GM12874 (cell line): ENCODE measurements around the gene KIFAP3.

Experiments
- TF ChIP-seq, protein P1 (sequence below): IDR thresholded peaks from 2 replicates; pipeline ENCODE4 v1.5.1; 2011; ENCODE audit warnings: low read depth, mild to moderate bottlenecking, control low read depth, low read length, moderate library complexity; ENCODE audit not compliant: insufficient read depth

Gene KIFAP3

DNA sequence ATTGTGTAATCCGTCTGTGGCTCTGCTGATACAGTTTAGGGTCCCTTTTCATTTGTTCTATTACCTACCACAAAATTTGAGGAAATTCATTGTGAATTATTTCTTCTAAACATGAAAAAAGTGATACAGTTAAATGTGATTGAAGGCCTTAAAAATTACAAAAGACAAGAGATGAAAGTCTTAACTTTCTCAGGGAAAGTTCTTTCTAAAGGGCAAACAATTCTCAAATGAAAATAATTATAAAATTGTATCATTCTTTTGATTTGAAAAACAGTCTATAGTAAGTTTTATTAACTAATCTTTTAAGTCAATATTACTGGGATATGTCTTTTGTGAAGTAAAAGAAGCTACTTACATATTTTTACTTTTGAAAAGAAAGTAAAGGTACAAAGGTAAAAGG is 123.4 kb downstream of the KIFAP3 start:
- TF ChIP-seq, protein P1, sequence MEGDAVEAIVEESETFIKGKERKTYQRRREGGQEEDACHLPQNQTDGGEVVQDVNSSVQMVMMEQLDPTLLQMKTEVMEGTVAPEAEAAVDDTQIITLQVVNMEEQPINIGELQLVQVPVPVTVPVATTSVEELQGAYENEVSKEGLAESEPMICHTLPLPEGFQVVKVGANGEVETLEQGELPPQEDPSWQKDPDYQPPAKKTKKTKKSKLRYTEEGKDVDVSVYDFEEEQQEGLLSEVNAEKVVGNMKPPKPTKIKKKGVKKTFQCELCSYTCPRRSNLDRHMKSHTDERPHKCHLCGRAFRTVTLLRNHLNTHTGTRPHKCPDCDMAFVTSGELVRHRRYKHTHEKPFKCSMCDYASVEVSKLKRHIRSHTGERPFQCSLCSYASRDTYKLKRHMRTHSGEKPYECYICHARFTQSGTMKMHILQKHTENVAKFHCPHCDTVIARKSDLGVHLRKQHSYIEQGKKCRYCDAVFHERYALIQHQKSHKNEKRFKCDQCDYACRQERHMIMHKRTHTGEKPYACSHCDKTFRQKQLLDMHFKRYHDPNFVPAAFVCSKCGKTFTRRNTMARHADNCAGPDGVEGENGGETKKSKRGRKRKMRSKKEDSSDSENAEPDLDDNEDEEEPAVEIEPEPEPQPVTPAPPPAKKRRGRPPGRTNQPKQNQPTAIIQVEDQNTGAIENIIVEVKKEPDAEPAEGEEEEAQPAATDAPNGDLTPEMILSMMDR = no peak

DNA sequence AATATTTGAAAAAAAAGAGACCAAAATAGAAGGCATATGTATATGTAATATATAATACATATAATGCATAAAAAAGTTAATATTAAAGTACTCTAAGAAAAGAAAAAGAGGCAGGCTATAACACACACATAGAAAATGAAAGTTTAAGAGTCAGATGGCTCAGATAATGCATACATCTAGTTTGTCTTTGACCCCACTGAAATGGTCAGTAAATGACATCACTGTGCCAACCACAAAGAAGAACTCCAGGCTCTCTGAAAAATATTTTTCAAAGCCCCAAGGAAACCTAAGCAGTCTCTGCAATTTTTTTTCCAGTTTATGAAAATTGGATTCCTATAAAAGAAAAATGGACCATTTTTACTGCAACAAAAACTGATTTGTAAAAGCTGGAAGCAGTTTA is 125.4 kb downstream of the KIFAP3 start:
- TF ChIP-seq, protein P1 = no peak

DNA sequence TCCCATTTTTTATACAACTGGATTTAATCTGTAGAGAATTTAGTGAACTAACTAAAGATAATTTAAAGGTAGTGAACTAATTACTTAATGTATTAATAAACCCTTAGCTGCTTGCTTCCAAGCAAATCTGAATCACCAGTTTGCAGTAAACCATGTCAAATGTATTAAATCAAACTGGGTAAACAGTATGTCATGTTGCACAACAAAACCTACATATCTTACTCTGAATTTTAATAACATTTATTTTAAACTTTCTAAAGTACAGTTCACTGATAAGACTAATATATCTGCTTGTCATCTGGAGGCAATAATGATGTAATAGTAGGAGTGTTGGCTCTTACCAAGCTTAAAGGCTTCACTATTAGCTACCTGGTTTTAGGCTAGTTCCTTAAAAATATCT is 128.3 kb downstream of the KIFAP3 start:
- TF ChIP-seq, protein P1 = no peak

DNA sequence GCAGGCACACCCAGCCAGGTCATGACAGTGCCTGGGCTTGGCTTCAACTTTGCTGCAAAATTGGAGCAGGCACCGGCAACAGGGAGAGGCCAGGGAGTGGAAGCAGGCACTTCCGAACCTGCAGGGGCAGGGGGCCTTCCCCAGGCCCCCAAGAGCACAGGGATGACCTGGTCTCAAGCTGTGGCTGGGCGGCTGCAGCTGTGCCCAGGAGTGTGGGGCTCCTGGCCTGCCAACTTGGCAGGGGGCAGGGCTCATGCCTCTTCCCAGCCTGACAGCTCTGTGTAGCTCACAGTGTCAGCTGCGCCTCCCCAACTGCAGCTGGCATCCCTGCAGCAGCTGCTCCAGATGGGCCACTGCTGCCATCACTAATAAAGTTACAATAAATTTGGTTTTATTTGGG is 129.3 kb downstream of the KIFAP3 start:
- TF ChIP-seq, protein P1 = no peak

DNA sequence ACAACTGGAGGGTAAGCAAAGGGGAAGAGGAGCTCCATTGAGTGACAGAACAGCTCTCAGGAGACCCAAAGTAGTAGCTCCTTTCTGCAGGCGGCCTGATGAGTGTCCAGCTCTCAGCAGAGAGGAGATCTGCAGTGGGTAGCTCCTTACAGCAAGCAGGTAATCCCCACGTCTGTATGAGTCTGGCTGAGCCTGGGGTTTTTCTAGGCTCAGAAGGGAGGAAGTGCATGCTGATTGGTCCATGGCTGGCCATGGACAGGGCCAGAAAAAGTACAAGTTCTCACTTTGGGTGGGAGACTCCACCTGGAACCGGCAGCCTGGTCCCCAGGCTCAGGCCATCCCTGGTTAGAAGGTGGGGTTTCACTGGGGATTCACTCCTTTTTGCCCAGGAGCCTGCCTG is 129.9 kb downstream of the KIFAP3 start:
- TF ChIP-seq, protein P1 = no peak

DNA sequence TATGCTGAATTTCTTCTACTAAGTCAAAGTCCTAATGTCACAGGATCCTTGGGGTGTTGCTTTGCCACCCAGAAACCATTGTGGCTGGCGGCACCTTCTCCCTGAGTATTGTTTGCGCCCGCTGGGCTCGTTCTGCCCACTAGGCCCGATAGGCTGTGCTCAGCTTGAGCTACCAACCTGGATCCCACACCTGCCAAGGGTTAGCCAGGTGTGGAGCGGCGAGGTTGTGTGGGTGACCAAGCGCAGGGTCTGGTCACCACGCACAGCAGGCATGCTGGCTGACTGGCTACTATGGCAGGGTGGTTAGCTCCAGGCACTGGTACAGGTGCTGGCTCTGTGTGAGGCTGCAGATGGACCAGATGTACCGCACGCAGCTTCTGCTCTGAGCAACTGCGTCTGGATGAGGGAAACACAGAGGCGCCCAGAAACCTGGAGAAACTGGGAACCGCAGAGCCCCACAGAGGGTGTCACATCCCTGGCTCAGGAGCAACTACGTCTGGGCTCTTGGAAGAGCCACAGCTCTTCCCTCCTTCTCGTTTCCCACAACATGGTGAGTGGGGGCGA is 130.4 kb downstream of the KIFAP3 start:
- TF ChIP-seq, protein P1 = no peak

DNA sequence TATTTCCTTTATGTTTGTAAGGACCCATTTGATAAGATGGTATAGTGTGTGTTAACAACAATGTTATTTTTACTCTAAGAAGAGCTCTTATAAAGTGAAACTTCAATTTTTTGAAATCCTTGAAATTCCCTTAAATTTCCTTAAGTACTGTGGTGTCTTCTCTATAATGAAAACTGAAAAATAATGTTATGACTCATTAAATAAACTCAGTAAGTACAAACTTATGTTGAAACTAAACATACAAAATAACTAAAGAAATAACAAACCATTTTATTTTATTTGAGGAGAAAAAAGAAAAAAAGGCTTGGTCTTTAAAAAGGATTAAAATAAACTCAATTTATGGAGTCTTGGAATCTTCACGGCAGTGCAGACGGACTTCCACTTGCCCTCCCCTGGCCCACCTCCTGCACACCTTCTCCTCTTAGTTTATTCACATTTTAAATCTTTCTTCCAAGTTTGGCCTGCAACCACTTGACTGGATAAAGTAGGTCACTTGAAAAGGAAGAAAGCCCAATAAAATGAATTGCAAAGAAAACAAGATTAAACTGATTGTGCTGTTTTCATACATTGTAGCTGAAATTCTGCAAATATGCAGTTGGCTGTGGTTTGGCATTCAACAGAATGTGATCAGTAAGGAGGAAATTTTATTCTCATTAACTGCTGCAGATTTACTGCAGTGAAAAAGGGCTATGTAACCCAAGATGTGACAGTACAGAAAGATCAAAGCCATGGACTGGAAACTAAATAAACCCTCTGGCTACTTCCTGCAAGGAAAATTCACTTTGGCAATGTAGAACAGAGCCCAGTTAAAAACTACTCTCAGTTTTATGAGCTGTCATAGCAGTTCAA is 132.3 kb downstream of the KIFAP3 start:
- TF ChIP-seq, protein P1 = no peak
